Measurements from ENCODE around the gene RASGRP1.

RASGRP1 gene

DNA sequence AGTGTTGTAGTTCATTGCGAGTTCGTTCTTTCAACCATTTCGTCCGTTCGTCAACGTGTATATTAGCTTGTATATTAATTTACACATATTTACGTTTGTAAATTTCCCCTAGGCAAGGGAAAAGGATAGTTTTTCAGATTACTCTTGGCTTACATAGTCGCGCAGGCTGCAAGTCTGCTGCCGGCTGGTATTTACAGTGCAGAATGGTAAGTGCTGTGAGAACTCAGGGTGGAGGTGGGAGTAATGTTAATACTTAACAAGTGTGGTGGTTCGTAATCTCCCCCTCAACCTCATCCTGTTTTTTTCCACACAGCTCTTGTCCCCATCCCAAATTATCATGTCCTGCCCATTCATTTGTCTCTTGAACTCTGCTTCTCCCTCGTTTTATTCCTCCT is 109.9 kb downstream of the RASGRP1 start:
- in situ Hi-C loops (cut with HindIII; ENCODE audit: low pct_unique_long_range_greater_than_20kb, low sequenced_read_pairs): no loop called here
- TF ChIP-seq JUND (IDR thresholded peaks at IDR 0.05; ENCODE audit: low read depth): no peak
- no peak for DNase-seq (ENCODE audit: low read depth in 1 of 2, low spot score in 1 of 2)

GRCh38 chr15:38453971-38454695 is 110.5 kb downstream of the RASGRP1 start, which contains the start of gene FAM98B:
Gene FAM98B, plus strand, starts transcription at chr15:38454127. Its CDS starts 35 bp downstream, at chr15:38454162.
- in situ Hi-C loops (cut with HindIII; ENCODE audit: low pct_unique_long_range_greater_than_20kb, low sequenced_read_pairs): no loop called here
- TF ChIP-seq JUND (IDR thresholded peaks at IDR 0.05; ENCODE audit: low read depth): no peak
- DNase-seq (ENCODE audit: low read depth in 1 of 2, low spot score in 1 of 2): peak; percentile 53 to 94

- in situ Hi-C loops (cut with HindIII; ENCODE audit: low pct_unique_long_range_greater_than_20kb, low sequenced_read_pairs): no loop called here
- TF ChIP-seq JUND (IDR thresholded peaks at IDR 0.05; ENCODE audit: low read depth): no peak
Observed at GRCh38 chr15:38441130-38441519, 123.5 kb downstream of the RASGRP1 start.

GRCh38 chr15:38440353-38441129 is 124.1 kb downstream of the RASGRP1 start:
- peak; percentile 30 to 76 for DNase-seq (ENCODE audit: low read depth in 1 of 2, low spot score in 1 of 2)
- no peak for TF ChIP-seq JUND (IDR thresholded peaks at IDR 0.05; ENCODE audit: low read depth)
- in situ Hi-C loops (cut with HindIII; ENCODE audit: low pct_unique_long_range_greater_than_20kb, low sequenced_read_pairs): no loop called here

More at GRCh38 chr15:38441130-38441519, 123.5 kb downstream of the RASGRP1 start:
- no peak for DNase-seq (ENCODE audit: low read depth in 1 of 2, low spot score in 1 of 2)

Data from T47D (cell line).